Activated CD4-positive, CD25-positive, alpha-beta regulatory T cell treated with anti-CD3 and anti-CD28 coated beads, Interleukin-2, amount 50 U/mL, for 16 hours (primary cell): ENCODE data around the gene ATP5F1D.

ENCODE experiments used
- DNase-seq: peaks from one replicate; pipeline ENCODE4 v3.0.0-alpha.2; 2020; ENCODE audit warnings: low read depth, low spot score

Gene ATP5F1D

DNA sequence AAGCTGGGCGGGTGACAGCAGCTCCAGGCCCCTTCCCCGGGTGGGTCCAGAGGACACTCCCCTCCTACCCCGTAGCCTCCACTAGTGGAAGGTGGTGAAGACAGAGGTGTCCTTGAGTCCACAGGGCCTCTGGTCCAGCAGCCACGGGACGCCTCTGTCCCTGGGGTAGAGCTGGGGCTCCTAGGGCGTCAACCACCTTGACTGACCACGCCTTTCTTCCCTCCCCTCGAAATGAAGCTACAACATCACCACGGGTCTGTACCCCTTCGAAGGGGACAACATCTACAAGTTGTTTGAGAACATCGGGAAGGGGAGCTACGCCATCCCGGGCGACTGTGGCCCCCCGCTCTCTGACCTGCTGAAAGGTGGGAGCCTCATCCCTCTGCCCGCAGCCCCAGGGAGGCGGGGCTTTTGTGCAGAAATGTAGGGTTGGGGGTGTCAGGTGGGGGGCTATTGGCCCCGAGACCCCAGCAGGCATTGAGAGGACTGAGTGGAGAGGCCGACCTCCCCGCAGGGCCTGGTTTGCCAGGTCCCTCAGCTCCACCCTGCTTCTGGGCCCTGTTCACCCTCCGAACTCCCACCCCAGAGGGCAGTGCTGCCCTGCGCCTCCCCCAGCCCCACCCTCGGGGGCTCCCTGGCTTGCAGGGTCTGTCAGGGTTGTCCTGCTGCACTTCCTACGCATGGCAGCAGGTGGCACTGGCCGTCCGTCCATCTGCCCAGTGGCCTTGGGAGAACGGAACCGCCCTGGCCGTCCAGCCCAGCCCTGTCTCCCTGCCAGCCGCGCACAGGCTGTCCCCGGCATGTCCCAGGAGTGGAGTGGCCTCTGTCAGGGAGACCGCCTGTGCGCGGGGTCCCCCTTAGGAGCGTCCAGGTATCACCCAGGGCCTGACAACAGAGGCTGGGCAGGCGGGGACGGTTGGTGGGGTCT, 20.3 kb upstream of the ATP5F1D start:
- DNase-seq, result no peak

DNA sequence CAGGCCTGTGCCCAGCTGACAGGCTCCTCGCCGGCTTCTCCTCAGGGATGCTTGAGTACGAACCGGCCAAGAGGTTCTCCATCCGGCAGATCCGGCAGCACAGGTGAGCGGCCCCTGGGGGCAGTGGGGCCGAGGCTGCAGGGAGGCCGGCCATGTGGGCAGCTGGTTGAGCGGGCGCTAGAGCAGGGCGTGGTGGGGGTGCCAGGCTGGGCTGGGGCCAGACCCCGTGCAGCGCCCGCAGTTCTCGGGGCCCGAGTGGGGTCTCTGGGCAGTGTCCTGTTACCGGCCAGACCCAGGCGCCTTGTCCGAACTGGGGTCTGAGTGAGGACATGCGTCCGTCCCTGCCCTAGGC, 19.7 kb upstream of the ATP5F1D start:
- DNase-seq, result no peak

DNA sequence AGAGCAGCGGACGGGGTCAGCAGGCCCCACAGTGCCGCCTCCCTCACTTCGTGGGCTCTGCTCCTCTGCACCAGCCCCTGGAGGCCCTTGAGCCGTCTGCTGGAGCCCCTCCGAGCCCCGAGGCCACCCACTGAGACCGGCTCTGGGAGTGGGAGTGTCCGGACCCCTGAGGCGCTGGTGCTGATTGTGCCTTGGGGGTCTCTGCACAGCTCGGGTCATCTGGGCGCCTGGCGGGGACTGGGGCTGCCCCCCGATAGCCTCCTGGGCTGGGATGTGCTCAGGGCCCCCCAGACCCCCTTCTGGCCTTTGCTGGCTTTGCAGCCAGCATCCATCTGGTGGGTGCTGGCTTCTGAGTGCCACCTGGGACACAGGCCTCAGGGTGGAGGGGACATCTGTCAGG, 19.2 kb upstream of the ATP5F1D start:
- no peak for DNase-seq

DNA sequence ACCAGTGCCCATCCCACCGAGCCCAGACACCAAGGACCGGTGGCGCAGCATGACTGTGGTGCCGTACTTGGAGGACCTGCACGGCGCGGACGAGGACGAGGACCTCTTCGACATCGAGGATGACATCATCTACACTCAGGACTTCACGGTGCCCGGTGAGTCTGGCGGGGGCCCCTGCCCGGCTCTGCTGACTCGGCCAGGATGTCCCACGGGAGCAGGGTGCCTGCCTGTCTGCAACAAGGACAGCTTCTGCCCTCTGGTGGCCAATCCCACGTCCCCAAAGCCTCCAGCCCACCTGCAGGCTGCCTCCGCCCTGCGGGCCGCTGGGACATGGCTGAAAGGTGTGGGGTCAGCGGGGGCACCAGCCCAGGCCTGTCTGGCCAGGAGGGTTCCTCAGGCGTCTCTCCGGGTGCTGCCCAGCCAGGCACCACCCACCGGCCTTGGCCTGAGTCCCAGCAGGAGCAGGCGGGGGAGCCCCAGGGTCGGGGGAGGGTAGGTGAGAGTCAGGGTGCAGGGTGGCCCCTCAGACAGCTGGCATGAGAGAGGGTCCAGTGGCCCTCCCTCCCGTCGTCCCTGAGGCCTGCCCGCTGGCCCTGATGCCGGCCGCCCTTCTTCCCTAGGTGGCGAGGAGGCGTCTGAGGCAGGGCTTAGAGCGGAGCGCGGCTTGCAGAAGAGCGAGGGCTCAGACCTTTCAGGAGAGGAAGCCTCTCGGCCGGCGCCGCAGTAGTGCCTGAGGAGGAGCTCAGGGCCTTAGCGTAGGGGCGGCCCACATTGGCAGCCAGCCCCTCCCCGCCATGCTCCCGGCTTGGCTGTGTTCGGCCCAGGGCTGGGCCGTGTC, 18.3 kb upstream of the ATP5F1D start:
- DNase-seq, result no peak

DNA sequence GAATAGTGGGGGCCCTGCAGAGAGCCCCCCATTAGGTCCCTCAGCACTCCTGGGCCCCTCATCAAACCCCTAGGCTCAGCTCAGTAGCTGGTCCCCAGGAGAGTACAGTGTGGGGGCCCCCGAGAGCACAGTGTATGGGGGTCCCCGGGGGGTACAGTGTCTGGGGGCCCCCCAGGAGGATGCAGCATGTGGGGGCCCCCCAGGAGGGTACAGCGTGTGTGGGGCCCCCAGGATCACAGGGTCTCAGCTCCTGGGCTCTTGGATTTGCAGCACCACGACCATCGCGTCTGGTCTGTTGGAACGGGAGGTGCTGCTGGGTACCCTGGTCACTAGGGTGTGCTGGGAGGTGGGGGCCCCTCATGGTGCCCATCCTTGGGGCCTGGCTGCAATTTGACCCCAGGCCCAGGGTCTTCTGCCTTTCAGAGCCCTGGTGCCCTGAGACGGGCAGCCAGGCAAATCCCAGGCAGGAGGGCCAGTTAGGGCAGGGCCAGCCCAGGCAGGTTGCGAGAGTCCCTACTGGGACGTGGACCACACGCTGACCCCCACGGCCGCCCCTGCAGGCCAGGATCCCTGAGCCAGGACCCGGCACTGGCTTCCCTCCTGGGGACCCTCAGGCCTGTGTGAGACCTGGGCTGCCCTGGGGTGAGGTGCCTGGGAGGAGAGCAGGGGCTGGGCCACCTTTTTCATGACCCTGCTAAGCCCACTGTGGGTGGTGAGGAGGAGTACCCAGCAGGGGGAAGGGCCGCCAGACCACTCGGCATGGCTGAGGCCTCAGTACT, 17.3 kb upstream of the ATP5F1D start:
- DNase-seq, result no peak

DNA sequence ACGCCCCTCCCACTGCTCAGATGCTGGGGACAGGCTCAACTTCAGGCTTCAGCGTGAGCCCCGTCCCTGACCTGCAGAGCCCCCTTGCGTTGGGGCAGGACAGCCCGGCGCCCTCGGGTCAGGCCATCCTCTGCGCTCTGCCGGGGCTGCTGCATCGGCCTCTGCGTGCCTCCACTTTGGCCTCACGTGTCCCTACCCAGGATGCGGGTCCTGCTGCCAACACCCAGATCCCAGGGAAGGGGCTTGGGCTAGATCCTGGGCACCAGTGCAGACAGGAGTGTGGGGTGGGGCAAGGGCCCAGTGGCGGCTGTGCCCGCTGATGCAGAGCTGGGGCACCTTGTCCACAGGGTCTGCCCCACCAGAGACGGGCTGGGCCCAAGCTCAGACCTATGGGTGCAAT, 16.7 kb upstream of the ATP5F1D start:
- DNase-seq, result no peak

DNA sequence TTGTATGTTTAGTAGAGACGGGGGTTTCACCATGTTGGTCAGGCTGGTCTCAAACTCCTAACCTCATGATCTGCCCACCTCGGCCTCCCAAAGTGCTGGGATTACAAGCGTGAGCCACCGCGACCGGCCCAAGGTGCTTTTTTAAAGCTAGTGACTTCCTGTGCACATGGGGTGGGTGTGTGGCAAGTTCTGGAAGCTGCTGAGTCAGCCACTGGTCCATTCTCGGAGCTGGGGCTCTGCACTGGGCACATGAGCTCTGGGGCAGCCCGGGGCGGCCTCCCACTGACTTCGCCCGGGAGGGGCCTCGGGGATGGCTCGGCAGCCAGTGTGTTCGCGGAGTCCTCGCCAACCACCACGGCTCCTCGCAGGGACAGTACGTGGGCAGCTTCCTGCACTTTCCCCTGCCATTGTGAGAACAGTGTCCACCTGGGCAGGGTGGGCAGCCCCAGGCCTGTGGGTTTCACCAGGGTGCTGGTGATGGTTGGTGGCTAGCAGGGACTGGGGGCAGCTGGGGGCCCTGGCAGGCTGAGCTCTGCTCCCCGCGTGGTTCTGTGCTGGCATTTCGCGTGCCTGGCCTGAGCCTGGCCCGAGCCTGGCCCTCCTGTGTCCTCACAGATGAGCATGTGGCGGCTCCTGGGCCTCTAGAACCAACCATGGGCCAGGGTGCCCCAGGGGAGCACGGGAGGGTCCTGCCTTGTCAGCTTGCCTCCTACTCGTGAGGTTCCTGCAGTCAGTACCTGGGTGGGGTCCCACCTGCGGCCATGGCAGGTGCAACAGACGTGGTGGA, 15.9 kb upstream of the ATP5F1D start:
- no peak for DNase-seq

DNA sequence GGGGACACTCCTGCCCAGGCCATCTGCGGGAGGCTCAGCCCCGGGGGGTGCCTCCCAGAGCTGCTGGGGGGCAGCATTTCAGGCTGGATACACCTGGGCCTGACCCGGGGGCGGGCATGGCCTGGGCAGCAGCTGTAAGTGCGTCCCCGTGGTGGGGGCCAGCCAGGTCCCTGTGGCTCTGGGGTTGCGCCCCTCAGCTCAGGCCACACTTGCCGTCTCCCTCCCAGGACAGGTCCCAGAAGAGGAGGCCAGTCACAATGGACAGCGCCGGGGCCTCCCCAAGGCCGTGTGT, 15.4 kb upstream of the ATP5F1D start:
- no peak for DNase-seq

DNA sequence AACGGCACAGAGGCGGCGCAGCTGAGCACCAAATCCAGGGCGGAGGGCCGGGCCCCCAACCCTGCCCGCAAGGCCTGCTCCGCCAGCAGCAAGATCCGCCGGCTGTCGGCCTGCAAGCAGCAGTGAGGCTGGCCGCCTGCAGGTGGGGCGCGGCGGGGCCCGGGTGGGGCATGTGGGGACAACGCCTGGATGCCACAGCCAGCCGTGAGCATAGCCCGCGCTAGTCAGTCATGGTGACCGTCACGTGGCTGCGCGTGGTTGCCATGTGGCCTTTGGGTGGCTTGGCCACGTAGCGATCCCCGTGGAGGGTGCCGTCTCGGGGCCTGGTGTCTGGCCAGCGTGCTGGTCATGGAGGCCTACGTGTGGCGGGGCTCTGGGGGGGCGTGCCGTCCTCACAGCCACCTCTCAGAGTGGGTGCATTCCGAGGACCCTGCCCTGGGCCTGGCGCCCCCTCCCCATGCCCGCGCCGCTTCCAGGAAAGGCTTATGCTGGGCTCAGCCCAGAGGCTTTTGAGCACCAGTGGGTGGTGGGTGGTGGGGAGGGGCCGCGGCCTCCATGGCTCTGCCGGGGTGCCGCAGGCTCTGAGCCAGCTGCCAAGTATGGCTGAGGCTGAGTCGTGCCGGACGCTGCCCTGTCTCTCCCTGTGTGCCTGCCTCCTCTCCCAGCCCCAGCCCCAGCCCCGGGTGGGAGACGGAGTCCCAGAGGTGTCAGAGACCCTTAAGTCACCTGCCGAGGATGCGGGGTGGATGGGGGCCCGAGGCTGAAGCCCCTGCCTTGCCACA, 14.8 kb upstream of the ATP5F1D start:
- no peak for DNase-seq

DNA sequence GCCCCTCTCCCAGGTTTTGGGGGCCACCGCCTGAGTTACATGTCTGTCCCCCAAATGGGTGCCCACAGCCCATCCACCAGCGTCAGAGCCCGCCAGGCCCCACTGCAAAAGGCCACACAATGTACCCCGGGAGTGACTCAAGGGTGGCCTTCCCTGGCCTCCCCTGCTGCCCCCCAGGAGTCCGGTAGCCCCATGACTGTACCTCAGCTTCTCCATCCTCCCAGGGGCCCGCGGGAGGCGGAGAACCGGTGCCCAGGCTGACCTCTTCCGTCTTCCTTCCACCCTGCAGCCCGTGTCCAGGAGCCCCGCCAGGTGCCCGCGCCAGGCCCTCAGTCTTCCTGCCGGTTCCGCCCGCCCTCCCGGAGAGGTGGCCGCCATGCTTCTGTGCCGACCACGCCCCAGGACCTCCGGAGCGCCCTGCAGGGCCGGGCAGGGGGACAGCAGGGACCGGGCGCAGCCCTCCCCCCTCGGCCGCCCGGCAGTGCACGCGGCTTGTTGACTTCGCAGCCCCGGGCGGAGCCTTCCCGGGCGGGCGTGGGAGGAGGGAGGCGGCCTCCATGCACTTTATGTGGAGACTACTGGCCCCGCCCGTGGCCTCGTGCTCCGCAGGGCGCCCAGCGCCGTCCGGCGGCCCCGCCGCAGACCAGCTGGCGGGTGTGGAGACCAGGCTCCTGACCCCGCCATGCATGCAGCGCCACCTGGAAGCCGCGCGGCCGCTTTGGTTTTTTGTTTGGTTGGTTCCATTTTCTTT, 14.1 kb upstream of the ATP5F1D start:
- no peak for DNase-seq

DNA sequence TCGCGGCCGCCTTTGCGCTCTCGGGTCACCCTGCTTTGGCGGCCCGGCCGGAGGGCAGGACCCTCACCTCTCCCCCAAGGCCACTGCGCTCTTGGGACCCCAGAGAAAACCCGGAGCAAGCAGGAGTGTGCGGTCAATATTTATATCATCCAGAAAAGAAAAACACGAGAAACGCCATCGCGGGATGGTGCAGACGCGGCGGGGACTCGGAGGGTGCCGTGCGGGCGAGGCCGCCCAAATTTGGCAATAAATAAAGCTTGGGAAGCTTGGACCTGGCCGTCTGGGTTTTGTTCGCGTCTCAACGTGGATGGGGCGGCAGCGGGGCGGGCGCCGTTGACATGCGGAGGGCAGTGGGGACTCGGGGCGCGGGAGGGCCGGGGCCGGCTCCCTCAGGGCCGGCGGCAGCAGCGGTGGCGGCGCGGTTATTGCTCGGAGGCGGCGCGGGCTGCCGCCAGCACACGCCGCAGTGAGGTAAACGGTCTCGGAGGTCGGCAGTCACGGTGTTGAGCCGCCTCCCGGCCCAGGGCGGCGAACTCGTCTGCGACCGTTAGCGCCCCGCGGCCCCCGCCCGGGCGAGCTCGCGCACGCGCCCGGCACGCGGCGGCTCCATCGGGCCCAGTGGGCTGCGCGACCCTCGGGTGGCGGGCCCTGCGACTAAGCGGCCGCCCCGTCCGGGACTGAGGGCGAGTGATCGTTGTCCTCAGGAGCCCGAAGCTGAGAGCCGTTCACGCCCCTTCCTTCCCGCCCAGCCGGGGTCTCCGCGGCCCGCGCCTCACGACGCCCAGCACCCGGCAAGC, 13.2 kb upstream of the ATP5F1D start:
- DNase-seq, result no peak

DNA sequence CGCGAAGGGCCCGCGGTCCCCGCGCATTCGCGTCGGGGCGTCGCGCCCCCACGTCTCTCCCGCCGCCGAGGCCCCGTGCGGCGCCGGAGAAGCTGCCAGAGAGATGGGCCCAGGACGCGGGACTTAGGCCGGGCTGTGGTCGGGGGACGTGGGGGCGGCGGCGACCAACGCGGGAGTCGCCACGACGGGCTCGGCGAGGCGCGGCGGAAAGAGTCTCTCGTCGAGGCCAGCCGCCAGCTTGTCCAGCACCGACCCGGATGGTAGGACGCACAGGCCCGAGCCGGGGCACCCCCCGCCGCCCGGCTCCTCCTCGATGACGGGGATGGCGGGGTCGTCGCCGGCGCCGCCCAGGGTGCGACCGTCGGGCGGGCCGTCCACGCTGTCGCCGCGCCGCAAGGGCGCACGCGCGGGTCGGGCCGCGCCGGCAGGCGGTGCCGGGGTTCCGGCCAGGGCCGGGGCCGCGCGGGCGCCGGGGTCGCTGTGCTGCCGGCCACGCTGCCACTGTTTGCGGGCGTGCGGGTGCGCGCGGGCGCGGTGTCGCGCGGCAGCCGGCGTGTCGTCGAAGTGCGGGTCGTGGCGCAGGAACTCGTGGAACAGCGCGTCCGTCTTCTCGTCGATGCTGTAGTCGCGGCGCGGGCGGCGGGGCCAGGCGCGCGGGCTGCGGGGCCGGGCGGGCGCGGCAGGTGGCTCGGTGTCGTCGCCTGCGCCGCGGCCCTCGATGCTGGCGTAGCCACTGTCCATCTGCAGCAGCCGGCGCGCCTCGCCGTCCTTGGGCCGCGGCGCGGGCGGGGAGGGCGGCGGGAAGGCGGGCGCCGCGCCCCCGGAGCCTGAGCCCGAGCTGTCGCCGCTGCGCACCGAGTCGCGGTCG, 12.3 kb upstream of the ATP5F1D start:
- no peak for DNase-seq

DNA sequence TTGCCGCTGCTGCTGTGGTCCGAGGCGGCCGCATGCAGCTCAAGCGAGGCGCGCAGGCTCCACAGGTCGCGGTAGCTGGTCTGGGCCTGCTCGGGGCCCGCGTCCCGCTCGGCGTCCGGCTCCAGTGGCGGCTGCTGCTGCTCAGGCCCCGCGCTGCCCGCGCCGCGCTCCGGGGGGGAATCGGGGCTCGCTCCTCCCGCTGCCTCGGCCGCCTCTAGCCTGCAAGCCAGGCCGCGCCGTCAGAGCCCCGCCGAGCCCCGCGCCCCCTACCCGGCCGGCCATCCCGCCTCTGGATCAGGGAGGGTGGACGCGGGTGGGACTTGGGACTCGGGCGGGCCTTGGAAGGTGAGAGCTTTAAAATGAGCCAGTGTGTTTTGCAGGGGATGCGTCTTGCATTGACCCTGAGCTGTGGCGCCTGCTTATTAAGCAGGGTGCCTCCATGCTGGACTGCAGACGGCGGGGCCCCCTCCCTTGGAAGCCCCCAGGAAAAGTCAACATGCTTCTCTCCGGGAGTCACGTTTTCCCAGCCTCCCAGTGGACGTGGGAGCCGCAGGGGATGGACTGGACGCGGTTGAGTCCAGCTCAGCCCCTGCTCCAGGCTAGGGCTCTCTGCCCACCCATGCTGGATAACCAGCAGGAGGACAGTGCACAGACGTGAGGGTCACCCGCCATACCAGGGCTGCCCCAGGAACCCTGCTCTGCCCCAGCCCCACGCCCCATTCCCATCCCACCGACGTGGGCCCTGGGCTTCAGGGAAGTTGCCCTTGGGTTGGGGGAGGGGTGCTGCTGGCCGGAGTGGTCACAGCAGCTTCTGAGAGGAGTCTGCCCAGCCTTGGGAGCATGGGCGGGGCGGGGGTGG, 11.4 kb upstream of the ATP5F1D start:
- no peak for DNase-seq

DNA sequence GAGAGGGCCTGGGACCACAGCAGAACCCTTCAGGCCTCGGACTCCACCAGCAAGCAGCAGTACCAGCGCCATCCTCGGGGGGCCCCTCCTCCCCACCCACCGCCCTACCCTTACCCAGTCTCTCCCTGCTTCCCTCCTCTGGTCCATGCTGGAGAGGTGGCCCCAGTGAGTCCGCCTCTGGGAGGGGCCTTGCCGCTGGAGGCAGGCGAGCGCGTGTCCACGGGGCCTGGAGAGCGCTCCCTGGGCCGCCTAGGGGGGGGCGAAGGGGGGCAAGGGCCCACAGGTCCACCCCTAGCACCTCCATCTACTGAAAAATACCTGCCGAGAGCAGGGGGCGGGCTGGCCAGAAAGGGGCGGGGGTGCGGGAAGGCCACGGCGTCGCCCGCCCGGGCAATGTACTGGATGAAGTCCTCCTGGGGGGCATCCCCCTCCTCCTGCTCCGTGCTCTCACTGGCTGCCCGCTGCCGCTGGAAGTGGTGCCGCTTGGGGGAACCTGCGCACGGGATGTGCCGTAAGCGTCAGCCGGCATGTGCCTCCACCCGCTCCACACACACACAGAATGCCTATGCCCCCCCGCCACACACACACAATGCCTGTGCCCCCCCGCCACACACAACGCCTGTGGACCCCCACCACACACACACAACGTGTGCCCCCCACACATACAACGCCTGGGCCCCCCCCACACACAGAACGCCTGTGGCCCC, 10.6 kb upstream of the ATP5F1D start:
- no peak for DNase-seq

DNA sequence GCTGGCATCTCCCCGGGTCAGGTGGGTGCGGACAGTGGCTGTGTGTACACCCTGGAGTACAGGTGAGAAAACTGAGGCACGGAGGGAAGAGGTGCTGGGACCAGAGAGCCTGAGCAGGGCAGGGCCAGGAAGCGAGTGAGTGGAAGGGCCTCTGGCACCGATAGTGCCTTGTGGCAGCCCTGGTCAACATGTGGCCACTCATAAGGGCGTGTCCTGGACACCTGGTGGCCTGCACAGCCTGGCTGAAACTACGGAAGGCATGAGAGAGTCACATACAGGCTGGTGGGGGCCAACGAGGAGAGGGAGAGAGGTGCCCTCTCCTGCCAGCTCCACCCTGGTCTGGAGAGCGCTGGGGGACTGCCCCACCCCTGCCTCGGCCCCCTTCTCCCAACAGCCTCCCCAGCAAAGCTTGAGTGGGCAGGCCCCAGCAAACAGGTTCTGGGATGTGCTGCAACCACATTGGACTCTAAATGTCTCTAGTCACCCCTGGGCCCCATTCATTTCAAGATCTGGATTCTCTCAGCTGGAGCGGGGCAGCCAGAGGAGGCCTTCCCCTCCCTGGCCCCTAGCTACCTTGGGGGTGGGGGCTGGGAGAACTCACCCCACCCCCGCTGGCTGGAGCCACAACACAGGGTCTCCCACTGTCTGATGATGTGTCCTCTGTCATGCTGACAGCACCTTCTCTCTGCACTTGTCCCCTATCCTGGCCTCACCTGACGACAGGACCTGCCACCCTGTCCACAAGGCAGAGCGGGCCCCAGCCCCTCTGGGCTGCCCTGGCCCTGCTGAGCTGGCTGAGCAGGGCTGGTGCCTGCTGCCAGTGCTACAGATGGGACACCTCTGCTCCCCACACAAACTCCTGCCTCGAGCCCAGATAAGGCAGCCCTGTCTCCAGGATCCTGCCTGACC, 9.6 kb upstream of the ATP5F1D start:
- no peak for DNase-seq

DNA sequence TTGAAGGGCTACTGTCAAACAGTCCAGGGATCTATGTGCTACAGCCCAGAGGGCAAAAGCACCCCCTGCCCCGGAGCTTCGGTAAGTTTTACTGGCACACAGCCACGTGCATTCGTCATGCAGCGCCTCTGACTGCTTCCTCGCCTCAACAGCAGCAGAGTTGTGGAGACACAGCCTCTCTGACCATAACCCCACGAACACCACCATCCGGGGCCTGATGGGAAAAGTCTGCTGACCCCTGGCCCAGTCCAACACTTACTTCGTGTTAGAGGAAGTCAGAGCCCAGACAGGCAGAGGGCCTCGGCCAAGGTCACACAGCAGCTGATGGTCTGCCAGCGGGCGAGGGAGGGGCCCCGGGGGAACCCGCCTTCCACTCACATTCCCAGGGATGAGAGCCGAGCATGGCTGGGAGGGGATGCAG, 8.9 kb upstream of the ATP5F1D start:
- no peak for DNase-seq
